Measurements from ENCODE around the gene GALNT8.

DNA sequence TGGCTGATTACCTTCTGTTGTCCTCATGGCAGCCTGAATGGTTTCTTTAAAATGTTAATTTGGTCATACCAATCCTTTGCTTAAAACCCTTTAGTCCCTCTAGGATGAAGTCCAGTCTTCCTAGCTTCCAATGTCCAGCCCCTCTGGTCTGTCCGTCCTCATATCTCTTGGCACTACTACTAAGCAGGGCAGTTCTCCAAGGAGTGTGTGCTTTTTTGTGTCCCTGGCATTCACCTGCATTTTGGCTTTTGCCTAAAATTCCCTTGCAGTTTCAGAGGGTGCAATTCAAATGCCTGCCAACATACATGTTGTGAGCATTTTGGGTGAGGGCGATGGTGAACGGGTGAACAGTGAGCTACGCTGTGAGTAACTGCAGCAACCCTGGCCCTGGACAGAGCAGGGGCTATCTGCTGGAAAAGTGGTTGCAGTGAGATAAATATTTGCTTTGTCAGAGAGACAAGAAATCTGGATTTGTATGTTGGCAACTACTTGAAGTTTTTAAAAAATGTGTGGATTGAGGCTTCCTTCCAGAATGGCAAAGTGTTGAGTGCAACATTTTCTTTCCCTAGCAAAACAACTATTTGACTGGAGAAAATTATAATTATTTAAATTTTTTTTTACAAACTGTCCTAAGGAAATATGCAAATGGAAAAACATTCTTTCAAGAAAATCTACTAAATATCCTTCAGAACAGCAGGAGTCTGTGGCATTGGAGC lies 14.6 kb downstream of the GALNT8 start:
- TF ChIP-seq POLR2A (IDR thresholded peaks at IDR 0.05) (no peak), CTCF (IDR thresholded peaks at IDR 0.05) (no peak), POLR2AphosphoS5 (IDR thresholded peaks at IDR 0.05) (no peak)
